ENCODE measurements around the gene WDR86. TPM values are rescaled to one million over a fixed set of nuclear protein-coding genes. Genes with fewer than 3 reads are reported as not detected.

Gene WDR86
- total RNA-seq, 1 experiment from 2014 or later = 0.86 TPM

DNA sequence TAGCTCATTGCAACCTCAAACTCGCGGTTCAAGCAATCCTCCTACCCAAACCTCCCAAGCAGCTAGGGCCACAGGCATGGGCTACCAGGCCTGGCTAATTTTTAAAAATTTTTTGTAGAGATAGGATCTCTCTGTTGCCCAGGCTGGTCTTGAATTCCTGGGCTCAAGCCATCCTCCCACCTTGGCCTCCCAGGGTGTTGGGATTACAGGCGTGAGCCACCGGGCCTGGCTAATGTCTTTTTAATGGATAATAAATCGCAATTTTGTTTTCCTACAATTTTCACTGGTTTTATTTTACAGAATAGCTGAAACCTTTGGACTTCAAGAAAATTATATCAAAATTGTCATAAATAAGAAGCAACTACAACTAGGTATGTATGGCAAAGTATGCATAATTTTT, 57.3 kb downstream of the WDR86 start:
- Histone ChIP-seq H3K4me3 (ENCODE audit: low read depth, low read length, poor library complexity, severe bottlenecking) (no peak overlapping the region), H3K9me3 (ENCODE audit: low read depth, low read length, poor library complexity, severe bottlenecking) (no peaks in the 10 kb centered on the region), H3K36me3 (ENCODE audit: insufficient read depth, low read length, poor library complexity, severe bottlenecking) (peaks cover 57% of the 10 kb centered on the region), H3K27me3 (replicated peaks; ENCODE audit: insufficient read depth, low read depth, low read length, poor library complexity) (no peaks in the 10 kb centered on the region), H3K27ac (ENCODE audit: low read depth, low read length, poor library complexity, severe bottlenecking) (no peak overlapping the region), H3K4me1 (ENCODE audit: insufficient read depth, low read length, poor library complexity, severe bottlenecking) (no peaks in the 10 kb centered on the region)
- DNase-seq (ENCODE audit: low spot score) = no peak
- BruUV-seq (replicated peaks) = no TSS peak
- CTCF ChIA-PET = interaction anchor here (0.7 kb wide), 1 partner anchor 25 kb away, joined by 4 read pairs; no protein-coding TSS in a partner anchor
- POLR2A ChIA-PET (ENCODE audit: low non-redundant PET) = no interaction called here
- no peak for TF ChIP-seq CTCF (conservative IDR thresholded peaks at IDR 0.05; ENCODE audit: low read depth, low read length)
- no peak for TF ChIP-seq EZH2 (IDR thresholded peaks at IDR 0.05; ENCODE audit: borderline replicate concordance, low read depth, low read length, poor library complexity, severe bottlenecking)
- intact Hi-C loops (cut with micrococcal nuclease; ENCODE audit: unreplicated experiment) = no loop called here

DNA sequence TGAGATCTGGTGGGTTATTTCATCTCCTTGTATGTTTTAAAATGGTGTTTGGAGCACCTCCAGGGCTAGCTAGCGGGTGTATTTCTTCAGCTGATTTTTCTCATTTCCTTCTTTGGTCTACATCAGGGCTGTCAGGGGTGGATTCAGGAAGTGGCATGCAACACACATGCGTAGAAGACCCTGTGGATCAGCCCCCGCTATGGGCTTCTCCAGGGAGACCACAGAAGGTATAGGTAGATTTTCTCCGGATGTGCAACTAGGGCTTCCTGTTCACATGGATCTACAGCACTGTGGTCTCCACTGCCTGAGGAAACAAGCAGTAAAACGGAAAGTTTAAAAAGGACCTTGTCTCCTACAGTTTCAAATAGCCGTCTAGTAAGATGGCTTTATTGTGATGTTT, 57.9 kb downstream of the WDR86 start:
- intact Hi-C loops (cut with micrococcal nuclease; ENCODE audit: unreplicated experiment) = no loop called here
- ChIA-PET CTCF (interaction anchor here (0.7 kb wide), 1 partner anchor 25 kb away, joined by 4 read pairs; no protein-coding TSS in a partner anchor), POLR2A (ENCODE audit: low non-redundant PET) (no interaction called here)
- Histone ChIP-seq H3K9me3 (ENCODE audit: low read depth, low read length, poor library complexity, severe bottlenecking) (no peaks in the 10 kb centered on the region), H3K4me1 (ENCODE audit: insufficient read depth, low read length, poor library complexity, severe bottlenecking) (no peaks in the 10 kb centered on the region), H3K36me3 (ENCODE audit: insufficient read depth, low read length, poor library complexity, severe bottlenecking) (peaks cover 53% of the 10 kb centered on the region), H3K4me3 (ENCODE audit: low read depth, low read length, poor library complexity, severe bottlenecking) (no peak overlapping the region), H3K27me3 (replicated peaks; ENCODE audit: insufficient read depth, low read depth, low read length, poor library complexity) (no peaks in the 10 kb centered on the region), H3K27ac (ENCODE audit: low read depth, low read length, poor library complexity, severe bottlenecking) (no peak overlapping the region)
- no peak for DNase-seq (ENCODE audit: low spot score)
- TF ChIP-seq EZH2 (IDR thresholded peaks at IDR 0.05; ENCODE audit: borderline replicate concordance, low read depth, low read length, poor library complexity, severe bottlenecking) (no peak), CTCF (conservative IDR thresholded peaks at IDR 0.05; ENCODE audit: low read depth, low read length) (no peak)
- BruUV-seq (replicated peaks) = no TSS peak

DNA sequence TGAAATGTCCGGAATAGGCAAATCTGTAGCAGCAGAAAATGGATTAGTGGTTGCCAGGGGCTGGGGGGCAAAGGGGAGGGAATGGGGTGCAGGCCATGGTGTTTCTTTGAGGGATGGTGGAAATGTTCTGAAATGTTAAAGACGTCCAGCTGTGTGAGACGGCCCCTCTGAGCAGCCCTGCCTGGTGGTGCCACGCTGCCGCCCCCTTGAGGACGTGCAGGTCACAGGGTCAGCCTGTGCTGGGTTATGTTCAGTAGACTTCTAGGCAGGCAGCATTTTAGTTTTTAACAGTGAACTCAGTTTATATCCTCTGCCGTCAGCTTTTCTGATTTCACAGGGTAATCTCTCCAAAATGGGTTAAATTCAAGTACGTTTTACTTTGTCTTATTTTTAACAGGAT, 58.8 kb downstream of the WDR86 start:
- ChIA-PET CTCF (interaction anchor here (0.6 kb wide), 1 partner anchor 20 kb away, joined by 4 read pairs; no protein-coding TSS in a partner anchor), POLR2A (ENCODE audit: low non-redundant PET) (interaction anchor here (0.6 kb wide), 1 partner anchor 271 kb away, joined by 3 read pairs; the partner anchor contains the start of gene FASTK)
- no TSS peak for BruUV-seq (replicated peaks)
- Histone ChIP-seq H3K27me3 (replicated peaks; ENCODE audit: insufficient read depth, low read depth, low read length, poor library complexity) (no peaks in the 10 kb centered on the region), H3K9me3 (ENCODE audit: low read depth, low read length, poor library complexity, severe bottlenecking) (no peaks in the 10 kb centered on the region), H3K4me1 (ENCODE audit: insufficient read depth, low read length, poor library complexity, severe bottlenecking) (no peaks in the 10 kb centered on the region), H3K4me3 (ENCODE audit: low read depth, low read length, poor library complexity, severe bottlenecking) (no peak overlapping the region), H3K36me3 (ENCODE audit: insufficient read depth, low read length, poor library complexity, severe bottlenecking) (peaks cover 54% of the 10 kb centered on the region), H3K27ac (ENCODE audit: low read depth, low read length, poor library complexity, severe bottlenecking) (no peak overlapping the region)
- TF ChIP-seq EZH2 (IDR thresholded peaks at IDR 0.05; ENCODE audit: borderline replicate concordance, low read depth, low read length, poor library complexity, severe bottlenecking) (no peak), CTCF (conservative IDR thresholded peaks at IDR 0.05; ENCODE audit: low read depth, low read length) (no peak; the same call in 1 of the 2 replicates)
- DNase-seq (ENCODE audit: low spot score) = peak; percentile 14
- intact Hi-C loops (cut with micrococcal nuclease; ENCODE audit: unreplicated experiment) = no loop called here

Data from A673 (cell line).